HEK293T (cell line): ENCODE results near the gene ERVFRD-1.

ENCODE experiments used
- FOXA1 ChIP-seq: fragments of 450-650 bp; IDR thresholded peaks from 2 replicates; pipeline ENCODE4 v1.6.1; 2016; ENCODE audit warnings: mild to moderate bottlenecking
- FOXM1 ChIP-seq: fragments of 450-650 bp; IDR thresholded peaks from 2 replicates; pipeline ENCODE4 v1.6.1; 2017; ENCODE audit warnings: mild to moderate bottlenecking, borderline replicate concordance

GRCh38 chr6:11144393-11144851, 32.9 kb upstream of the ERVFRD-1 start:
- TF ChIP-seq FOXM1 = no peak
- TF ChIP-seq FOXA1 = no peak
